ENCODE data around the gene PCDHB1.

The PCDHB1 gene, protein sequence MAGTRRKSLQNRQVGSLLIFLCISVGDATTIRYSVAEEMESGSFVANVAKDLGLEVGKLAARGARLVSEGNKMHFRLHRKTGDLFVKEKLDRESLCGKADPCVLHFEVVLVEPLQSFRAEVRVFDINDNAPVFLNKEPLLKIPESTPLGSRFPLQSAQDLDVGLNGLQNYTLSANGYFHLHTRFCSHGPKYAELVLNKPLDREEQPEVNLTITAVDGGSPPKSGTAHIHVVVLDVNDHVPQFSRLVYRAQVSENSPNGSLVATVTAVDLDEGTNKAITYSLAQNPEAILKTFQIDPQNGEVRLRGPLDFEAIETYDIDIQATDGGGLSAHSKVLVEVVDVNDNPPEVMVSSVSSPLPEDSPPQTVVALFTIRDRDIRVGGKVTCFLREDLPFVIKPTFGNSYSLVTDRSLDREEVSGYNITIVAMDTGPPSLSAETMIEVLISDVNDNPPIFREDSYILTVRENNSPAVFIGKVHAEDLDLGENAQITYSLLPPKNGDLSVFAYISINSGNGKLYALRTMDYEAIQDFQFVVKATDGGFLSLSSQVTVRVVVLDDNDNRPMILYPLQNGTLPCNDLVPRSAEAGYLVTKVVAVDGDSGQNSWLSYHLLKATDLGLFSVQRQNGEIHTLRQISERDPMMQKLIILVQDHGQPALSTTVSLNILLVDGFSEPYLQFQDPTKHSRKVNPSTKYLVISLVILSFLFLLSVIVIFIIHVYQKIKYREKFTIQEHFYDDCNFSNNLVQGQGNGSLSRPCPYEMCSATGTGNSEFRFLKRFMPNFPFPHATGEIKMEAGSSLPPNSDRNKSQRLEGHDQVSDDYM

DNA sequence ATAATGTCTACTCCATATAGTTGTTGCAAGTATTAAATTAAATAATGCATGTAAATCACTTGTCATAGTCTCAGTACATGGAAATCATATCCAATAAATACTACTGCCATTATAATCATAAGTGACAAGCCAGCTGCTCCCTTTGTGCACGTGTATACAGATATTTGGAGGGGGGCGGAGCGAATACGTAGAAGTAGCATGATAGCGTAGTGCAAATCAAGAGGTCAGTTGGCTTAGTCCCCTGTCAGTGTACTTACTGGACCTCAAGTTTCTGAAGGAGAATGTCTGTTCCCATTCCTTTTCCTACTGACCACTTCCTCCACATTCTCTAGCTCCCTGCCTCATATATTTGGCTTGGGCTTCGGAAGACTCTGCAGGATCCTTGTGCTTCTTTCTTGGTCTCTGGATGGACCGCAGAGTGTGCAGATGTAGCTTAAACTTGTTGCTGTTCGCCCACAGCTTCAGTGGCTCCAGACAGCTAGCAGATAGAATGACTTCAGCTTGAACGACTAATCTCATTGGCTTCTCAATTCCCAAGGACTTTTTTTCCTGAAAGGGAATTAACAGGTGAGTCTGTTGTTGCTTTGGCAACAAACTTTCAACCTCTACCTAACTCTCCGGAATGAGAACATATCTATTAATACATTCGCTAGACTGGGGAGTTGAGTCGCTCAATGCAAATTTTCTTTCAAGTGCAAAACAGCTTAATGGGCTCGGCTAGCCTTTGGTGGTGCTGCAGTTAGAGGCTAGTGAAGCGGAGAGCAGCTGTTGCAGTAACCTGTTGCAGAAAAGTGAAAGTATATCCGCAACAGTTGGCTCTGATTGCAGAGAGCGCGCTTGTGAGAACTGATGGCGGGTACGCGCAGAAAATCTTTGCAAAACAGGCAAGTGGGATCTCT lies at the start of gene PCDHB1:
Gene PCDHB1 (plus strand): TSS at position 753 of the 899 bp plus-strand sequence. CDS start 97 bp downstream, at position 850.
- DNase-seq (ENCODE audit: low spot score) = no peak

DNA sequence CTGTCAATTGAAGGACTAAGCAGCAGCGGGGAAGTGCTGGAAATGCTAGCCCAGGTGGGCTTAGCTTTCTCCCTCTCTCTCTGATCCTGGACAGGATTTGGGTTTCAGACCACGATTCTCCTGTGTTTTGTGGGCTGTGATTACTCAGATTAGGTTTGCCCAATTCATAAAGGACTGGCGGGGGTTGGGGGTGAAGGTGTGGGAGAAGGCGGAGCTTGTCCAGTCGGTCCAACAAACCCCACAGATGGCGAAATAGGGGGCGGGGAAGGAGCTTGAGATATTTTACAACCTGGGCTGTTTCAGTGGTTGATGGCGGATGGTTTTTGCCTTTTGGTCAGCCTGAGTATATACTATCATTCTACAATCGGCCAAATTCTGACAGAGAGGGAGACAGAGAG lies 49.7 kb upstream of the PCDHB1 start:
- no peak for DNase-seq (ENCODE audit: low spot score)

DNA sequence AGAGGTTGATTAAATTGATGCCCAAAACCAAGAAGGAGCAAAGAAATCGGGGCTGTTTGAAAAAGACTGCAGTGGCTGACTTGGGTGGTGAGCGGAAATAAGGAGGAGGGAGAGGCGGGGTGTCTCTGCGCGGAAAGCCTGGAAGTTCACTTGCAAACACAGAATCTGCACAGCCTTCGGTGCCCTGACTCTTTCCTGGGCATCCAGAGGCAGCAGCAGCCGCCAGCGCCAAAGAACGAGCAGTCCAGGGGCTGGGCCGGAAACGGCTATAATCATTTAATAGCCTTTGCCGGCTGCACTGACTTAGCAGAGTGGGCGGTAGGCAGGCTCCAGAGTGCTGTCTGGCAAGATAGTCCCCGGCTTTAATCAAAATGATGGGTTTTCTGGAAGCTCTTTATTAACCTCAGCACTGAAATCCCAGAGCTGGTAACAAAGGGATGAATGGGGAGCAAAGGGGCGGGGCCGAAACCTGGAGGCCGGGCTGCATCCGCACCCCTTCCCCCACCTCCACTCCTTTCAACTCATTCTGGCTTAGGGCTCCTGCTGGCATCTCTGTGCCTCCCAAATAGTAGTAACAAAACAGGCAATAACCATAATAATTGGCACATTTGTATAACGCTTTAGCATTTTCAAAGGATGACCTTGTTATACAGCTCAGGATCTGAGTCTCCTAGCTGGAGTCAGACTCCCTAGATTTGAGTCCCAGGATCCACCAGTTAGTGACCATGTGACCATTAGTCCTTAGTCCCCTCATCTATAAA lies 49.1 kb upstream of the PCDHB1 start:
- DNase-seq (ENCODE audit: low spot score) = no peak

DNA sequence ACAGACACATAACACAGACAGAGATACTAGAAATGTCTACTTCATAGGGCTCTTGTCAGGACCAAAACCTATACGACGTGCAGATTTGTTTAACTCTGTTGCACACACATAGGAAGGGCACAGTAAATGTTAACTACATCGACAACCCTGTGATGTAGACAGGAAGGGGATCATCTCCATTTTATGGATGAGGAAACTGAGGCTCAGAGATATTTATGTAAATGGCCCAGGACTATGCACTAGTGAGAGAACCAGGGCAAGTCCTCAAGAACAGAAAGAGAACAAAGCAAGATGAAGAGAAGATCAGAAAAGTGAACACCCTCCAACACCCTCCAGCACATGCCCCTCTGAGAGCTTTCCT lies 48.6 kb upstream of the PCDHB1 start:
- DNase-seq (ENCODE audit: low spot score) = no peak

DNA sequence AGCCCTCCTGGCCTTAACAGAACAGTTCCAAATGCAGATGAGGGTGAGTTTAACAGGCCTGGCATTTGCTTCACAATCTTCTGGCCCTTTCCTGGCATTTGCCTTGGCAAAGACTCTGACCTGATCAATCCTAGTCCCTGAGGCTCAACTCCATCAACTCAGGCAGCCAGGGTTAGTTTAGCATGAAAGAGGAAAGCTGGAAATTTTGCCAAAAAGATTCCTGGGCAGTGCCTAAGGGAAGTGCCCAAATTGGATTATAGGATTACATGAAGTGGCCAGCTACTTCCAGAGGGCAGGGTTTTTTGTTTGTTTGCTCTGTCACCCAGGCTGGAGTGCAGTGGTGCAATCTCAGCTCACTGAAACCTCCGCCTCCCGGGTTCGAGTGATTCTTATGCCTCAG lies 48.1 kb upstream of the PCDHB1 start:
- DNase-seq (ENCODE audit: low spot score) = no peak

DNA sequence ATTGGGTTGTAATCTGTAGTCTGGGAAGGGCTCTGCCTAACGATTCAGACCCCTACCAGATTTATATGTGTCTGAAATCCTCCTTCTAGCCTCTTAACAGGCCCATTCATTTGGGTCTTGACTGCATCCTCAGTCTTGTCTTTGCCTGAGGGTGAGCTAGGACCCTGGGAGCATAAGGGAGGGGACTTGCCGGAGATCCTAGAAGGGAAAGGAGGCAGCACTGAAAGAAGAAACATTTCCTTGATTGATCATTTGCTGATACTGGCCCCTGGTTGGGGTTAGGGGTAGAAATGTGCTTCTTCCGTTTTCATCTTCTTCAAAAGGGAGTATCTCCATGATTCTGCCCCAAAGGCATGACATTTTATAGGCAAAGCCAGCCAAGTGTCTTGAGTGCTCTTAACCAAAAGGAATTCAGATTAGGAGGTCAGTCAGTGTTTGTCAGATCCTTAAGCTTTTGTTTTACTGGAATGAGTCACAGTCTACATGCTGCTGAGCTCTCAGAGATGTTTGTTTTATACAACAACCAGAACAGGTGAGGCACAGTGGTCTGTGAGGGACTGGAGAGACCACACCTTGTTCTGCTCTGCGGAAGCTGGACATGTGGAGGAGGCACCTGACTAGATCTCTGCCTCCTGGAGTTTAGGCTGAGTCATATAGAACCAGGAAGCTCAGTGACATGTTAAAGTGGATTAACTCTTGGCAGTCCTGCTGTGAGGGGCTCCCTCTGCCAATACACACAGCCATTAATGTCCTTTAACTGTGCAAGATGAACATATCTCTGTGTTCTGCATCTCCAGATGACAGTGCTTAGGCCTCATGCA lies 47.2 kb upstream of the PCDHB1 start:
- no peak for DNase-seq (ENCODE audit: low spot score)

DNA sequence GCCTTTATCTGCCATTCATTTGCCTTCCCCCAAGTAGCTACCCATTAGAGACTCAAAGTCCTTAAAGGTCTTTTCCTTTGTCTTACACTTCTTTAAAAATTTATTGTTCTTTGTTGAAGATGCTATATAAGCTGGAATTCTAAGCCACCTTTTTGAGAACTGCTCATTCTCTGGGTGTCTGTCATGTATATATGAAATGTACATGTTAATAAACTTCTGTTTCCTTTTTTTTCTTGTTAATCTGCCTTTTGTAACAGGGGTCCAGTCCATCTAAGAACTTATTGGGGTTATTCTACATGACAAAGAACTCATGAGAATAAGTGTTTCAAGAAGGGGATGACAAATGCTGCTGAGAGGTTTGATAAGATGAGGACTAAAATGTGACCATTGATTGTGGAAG lies 43.4 kb upstream of the PCDHB1 start:
- no peak for DNase-seq (ENCODE audit: low spot score)

DNA sequence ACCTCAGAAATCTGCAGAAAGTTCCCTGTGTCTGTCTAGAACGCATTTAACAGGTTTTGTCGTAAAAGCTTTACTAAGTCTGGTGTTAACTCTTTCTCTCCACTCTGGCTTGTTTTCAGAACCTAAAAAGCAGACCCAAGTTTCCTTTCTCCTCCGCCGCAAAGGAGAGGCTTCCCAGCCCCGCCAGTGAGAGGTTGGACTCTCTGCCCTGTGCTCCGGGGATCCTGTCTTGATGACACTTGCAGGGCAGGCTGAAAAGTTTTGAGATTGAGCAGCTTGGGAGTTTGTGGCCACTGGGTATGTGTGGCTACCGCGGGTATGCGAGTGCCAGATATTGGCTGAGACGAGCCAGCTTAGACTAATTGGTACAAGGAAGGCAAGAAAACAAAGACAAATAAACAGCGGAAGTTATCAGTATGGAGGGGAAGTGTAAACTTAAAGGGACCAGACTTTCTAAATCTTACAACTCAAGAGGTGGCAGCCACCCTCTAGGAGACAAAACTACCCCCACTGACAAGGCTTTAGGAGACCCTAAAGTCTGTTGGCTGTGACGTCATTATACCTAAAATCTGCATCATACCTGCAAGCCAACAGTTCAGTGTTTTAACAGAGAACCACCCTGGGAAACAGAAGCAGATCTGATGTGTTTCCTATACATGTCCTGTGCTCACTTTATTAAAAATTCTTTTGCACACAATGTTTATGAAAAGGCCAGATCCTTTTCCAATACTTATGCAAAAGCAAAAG lies 41.0 kb upstream of the PCDHB1 start:
- DNase-seq (ENCODE audit: low spot score) = no peak

DNA sequence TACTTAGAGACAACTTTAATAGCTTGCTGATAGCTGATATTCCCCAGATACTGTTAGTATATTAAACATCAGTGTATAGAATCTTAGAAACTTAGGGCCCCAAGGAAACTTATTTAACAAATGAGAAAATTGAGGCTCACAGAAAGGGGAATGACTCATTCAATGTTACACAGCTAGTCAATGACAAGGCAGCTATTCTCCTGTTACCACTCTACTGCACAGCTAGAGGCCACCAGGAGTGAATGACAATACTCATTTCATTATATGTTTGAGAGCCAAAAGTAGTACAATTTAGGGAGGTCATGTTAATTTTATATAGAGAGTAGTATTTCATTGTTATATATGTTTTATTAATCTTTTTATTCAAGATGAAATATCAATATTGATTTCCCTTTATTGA lies 33.2 kb upstream of the PCDHB1 start:
- no peak for DNase-seq (ENCODE audit: low spot score)

DNA sequence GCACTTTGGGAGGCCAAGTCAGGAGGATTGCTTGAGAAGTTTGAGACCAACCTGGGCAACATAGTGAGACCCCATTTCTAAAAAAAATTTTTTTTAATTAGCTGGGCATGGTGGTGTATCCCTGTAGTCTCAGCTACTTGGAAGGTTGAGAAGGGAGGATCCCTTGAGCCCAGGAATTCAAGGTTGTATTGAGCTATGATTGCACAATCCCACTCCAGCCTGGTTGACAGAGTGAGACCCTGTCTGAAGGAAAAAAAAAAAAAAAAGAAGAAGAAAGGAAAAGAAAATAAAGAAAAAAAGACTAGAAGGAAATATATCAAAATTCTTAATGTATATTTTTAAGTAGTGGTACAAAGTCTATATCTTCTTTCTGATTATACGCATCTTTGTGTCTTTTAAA lies 28.8 kb upstream of the PCDHB1 start:
- no peak for DNase-seq (ENCODE audit: low spot score)

DNA sequence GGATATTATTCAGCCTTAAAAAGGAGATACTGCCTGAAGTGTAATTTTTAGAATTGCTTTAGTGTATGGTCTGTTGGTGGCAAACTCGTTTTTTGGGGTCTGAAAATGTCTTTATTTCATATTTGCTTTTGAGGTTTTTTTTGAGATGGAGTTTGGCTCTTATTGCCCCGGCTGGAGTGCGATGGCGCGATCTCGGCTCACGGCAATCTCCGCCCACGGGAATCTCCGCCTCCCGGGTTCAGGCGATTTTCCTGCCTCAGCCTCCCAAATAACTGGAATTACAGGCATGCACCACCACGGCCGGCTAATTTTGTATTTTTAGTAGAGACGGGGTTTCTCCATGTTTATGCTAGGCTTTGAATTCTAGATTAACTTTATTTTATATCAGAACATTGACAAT lies 20.2 kb upstream of the PCDHB1 start:
- no peak for DNase-seq (ENCODE audit: low spot score)

DNA sequence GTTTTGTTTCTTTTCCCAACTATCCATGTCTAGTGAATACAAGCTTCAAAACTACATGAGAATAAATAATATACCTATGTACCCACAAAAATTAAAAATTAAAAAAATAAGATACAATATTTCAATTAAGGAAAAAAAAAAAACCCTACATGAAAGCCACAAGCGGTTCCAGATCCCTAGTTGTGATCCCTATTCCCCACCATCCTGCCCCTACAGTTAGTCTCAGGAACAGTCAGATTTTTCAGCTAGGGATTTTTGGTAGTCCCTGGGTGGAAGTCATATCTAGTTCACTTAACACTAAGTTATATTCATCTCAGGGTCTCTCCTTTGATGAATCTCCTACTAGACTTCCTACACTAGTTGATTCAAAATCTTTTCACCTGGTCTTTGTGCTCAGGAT lies 18.5 kb upstream of the PCDHB1 start:
- no peak for DNase-seq (ENCODE audit: low spot score)

DNA sequence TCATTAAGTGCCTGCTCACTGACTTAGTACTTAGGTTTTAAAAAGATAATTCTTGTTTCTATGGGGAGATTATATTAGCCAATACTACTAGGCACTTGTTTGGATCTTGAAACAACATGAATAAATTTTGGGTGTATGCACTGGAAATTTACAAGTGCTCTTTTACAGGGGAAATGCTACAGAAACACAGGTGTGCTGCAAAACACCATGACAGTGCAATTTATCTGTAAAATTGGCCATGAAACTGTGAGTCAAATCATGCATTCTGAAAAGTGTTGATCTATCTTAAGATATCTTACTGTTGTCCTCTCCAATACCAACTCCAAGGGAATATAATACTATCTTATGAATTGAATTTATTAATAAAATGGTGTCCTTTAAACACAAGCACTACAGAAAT lies 12.1 kb upstream of the PCDHB1 start:
- DNase-seq (ENCODE audit: low spot score) = no peak

DNA sequence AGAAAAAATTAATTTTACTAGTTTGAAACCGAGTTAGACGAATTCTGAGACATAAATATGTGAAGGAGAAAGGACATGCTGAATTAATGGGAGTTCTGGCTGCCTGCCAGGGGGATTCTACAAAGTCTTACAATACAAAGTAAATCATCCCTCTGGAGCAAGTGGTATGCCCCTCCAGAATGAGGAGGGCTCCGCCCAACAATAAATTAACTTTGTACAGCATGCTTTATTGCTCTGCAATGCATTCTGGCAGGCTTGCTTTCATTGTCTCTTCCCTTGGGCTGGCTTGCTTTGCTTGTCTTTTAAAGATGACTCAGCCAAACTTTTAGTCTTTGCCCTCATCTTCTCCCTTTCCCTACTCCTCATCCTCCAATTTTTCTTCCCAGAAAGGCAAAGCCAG lies 11.7 kb upstream of the PCDHB1 start:
- DNase-seq (ENCODE audit: low spot score) = no peak

DNA sequence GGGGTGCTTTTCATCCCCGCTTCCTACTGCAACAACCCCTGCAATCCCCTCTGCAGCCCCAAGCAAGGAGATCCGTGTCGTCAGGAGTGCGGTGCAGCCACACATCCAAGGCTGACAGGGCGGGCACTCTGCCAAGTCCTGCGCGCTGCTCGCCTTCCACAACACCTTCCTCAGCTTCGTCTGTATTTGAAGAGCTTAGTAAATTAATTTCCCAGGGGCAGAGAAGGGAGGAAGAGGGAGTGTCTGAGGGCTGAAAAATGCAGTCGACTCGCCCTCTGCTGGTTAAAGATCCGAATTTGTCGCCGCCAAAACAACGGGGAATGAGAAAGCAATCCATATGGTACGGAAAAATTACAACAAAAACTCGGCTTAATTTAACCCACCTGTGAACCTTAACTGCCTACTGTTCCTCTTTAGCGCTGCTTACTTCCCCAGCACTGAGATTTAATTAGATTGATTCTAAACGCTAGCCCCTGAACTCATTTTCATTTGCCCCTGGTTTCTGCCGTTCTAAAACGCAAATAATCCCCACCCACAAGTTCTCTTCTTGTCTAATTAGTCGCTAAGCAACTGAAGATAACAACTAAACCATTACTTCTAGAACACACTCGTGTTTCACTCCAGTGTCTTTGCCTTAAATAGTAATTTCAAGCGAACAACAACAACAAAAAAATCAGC lies 10.9 kb upstream of the PCDHB1 start:
- no peak for DNase-seq (ENCODE audit: low spot score)

DNA sequence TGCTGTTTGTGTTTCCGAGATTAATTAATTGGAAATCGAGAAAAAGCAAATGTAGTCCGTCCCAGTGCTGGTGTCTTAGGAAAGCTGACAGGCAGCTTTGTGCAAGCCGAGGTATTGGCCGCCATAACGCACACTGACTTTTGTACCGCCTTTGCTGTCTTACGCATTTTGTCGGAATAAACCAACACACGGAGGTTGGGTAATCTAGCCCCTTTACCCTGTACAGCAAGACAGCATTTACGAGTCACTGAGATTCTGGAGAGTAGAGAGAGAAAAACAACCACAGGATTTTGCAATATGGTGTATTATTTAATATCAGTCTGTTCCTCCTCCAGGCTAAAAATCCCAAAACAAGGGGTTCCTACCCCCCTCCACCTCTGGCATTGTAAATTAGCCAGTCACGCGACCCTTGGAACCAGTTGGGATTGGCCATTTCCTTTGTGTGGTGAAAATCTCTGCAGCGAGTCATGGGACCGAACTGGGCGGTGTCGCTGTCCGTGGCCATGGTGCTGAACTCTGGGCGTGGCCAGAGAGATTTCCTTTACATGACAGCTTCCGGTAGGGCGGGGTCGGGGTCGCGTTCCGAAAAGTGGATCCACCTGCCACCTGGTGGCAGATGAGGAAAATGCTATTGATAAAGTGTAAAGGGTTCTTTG lies 10.3 kb upstream of the PCDHB1 start:
- DNase-seq (ENCODE audit: low spot score) = peak; percentile 47

DNA sequence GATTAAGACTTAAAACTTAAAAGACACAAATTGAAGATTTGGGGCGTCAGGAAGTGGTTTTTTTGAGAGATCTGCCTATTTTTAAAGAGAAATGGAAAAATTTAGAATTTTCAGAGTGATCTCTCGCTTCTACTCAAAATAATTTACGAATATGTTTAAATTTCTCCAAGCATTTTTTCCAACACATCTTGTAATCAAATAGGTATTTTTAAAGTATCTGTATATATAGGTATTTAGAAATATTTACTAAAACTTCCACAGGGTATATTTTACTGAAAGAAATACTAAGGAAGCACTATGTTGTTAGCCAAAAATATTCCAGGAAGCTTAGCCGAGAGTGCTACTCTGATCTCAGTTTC lies 9.8 kb upstream of the PCDHB1 start:
- DNase-seq (ENCODE audit: low spot score) = no peak

DNA sequence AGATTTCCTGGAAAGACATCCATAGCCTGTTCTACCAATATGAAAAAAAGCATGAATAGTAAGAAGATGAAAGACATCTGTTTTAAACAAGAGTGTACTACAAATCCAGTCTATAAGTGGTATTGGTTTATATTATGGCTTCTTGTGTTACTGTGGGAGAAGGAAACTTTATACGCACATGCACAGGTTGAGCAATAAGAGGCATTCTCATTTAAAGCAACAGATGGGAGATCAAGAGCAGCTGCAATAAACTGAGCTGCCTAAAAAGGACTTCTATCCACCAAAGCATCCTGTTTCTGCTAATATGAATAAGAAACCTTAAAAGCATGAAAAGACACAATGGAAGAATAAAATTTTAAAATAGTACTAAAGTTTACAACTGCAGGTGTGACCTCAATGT lies 8.6 kb upstream of the PCDHB1 start:
- DNase-seq (ENCODE audit: low spot score) = no peak

DNA sequence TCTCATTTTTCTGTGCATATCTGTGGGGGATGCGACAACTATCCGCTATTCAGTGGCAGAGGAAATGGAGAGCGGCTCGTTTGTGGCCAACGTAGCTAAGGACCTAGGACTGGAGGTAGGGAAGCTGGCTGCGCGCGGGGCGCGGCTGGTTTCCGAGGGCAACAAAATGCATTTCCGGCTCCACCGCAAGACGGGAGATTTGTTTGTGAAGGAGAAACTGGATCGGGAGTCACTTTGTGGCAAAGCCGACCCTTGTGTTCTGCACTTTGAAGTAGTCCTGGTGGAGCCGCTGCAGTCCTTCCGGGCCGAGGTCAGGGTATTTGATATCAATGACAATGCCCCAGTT lies 320 bp downstream of the PCDHB1 start:
- DNase-seq (ENCODE audit: low spot score) = no peak
